Mammary epithelial cell (primary cell): ENCODE measurements around the gene TDP1.

ENCODE experiments used
- EZH2 ChIP-seq: IDR thresholded peaks from 2 replicates; pipeline ENCODE4 v1.6.1; 2012; ENCODE audit warnings: low read length, inconsistent platforms, borderline replicate concordance
- TF ChIP-seq, protein P1 (sequence below), 2 donors: IDR thresholded peaks in 1 of 2; conservative IDR thresholded peaks in 1 of 2; 2 replicates each; pipeline ENCODE4 v1.5.1; 2011 to 2012; ENCODE audit warnings: inconsistent platforms in 2 of 2, low read length in 2 of 2, mild to moderate bottlenecking in 2 of 2, control low read depth in 1 of 2, low read depth in 1 of 2; ENCODE audit not compliant: insufficient read depth in 1 of 2; ENCODE audit errors: extremely low read depth in 1 of 2

DNA sequence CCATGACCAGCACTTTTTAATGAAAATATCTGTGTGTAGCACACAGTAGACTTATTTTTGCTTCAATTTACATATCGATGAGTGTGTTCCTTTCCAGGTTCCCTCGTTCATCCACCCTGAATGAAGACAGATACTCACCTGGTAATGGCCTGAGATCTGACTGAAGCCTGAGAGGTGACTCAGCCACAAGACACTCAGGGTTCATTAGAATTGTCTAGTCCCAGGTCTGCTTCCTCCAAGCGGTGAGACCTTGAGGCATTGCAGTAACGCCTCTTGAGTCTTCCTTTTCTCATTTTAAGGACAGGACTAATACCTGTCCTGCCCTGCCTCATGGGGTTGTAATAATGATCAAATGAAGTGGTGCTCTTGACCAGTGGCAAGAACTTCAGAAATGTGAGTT lies 94.5 kb downstream of the TDP1 start:
- TF ChIP-seq, protein P1, sequence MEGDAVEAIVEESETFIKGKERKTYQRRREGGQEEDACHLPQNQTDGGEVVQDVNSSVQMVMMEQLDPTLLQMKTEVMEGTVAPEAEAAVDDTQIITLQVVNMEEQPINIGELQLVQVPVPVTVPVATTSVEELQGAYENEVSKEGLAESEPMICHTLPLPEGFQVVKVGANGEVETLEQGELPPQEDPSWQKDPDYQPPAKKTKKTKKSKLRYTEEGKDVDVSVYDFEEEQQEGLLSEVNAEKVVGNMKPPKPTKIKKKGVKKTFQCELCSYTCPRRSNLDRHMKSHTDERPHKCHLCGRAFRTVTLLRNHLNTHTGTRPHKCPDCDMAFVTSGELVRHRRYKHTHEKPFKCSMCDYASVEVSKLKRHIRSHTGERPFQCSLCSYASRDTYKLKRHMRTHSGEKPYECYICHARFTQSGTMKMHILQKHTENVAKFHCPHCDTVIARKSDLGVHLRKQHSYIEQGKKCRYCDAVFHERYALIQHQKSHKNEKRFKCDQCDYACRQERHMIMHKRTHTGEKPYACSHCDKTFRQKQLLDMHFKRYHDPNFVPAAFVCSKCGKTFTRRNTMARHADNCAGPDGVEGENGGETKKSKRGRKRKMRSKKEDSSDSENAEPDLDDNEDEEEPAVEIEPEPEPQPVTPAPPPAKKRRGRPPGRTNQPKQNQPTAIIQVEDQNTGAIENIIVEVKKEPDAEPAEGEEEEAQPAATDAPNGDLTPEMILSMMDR (conservative IDR thresholded peaks at IDR 0.05 in 1 of 2, IDR thresholded peaks at IDR 0.05 in 1 of 2; ENCODE audit: extremely low read depth in 1 of 2, insufficient read depth in 1 of 2, low read depth in 1 of 2, low read length in 2 of 2), result no peak
- TF ChIP-seq EZH2, result no peak
